Myocyte (in vitro differentiated cells): ENCODE data around the gene DNAH2. TPM values are rescaled to one million over a fixed set of nuclear protein-coding genes. Genes with fewer than 3 reads are reported as not detected.

ENCODE experiments used
- DNase-seq: peaks from one replicate; pipeline ENCODE4 v3.0.0-alpha.2; 2012; ENCODE audit warnings: low read depth
- total RNA-seq: library from RNA; depleted of rRNA; stranded (reverse); fragments of >200 nt; gene quantifications from 2 replicates; pipeline ENCODE4 v1.2.3, GENCODE V29; 2014

The DNAH2 gene
- total RNA-seq, 1 donor from 2014 or later, result 0.11 TPM

DNA sequence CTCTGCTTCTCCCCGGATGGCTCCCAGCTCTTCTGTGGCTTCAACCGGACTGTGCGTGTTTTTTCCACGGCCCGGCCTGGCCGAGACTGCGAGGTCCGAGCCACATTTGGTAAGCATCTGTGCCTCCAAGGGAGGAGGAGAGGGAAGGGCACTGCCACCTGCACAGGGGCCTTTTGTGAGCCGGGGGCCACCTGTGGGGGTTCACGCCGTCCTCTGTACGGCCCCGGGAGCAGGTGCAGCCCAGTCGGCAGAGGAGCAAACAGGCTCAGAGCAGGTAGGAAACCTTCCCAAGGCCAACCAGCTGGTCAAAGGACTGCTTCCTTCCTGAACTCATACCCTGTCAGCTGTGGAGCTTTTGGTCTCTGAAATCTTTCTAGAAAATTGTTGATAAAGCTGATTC lies 15.9 kb upstream of the DNAH2 start:
- no peak for DNase-seq

DNA sequence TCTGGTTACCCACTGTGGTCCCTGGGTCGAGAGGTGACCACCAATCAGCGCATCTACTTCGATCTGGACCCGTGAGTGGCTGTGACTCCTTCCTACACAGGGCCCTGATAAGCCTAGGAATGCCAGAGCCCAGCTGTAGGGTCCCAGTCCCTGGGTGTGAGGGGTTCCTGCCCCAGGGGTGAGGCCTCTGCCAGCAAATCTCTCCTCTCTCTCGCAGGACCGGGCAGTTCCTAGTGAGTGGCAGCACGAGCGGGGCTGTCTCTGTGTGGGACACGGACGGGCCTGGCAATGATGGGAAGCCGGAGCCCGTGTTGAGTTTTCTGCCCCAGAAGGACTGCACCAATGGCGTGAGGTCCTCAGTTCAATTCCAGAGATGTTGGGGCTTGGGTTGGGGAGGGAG lies 14.8 kb upstream of the DNAH2 start:
- DNase-seq, result no peak

DNA sequence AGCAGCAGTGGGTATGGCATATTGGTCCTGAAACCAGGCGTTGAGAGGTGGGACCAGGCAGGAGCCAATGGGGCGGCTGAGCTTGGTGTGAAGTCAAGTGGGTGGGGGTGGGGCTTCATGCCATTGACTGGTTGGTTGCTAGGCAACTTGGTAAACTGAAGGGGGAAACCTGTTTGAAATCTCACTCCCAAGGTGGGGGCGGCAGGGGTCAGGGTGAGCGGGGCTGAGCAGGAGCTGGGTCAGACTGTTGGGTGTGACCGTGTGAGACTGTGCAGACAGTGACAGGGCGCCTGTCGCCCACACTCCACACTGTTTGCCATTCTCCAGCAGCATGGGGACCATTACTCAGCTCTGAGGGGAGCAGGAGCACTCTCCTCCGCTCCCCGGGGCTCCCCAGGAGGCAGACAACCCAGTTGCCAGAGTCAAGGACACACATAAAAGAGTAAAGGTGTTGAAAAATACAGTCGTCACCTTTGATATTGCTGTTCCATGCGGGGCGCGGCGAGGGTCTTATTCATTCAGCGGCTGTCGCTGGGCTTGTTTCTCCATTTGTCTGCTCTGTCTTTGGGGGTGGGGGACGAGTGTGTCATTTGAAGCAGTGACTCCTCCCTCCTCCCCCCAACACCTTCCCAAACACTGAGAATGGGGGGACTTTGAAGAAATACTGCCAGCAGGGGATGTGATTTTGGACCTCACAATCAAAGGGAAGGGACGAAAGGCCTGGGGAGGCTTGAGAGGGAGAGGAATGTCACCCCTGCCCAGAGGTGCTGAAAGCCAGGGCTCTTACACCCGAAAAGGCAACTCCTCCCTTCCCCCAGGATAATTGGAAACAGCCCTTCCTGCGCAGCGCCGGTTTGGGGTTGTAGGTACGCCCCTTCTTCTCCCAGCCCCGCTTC lies 13.7 kb upstream of the DNAH2 start:
- DNase-seq, result no peak

DNA sequence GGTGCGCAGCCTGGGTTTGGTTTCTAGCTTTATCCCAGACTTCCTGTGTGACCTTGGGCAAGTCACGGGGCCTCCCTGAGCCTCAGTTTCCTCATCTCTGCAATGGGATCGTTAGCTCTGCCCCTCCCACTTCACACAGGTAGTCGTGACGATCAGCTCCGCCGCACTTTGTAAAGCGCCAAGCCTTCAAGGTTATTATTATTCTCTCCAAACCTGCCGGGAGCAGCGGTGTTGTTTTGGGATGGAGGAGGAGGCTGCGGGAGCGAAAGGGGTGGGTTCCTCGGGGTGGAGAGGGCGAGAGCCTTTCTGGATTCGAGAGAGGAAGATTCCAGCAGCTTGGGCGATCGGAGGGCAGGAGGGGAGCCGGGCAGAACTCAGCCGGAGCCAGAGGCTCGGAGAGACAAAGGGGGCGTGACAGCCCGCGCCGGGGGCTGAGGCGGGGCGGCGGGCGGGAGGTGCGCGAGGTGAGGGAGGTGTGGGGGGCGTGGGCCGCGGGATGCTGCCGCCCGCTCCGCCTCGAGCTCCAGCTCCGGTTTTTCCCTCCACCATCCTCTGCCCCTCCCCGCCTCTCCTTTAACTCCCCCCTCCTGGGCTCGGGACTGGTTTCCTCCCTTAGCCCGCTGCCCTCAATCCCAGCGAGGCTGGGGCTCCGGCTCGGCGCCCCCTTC lies 12.8 kb upstream of the DNAH2 start, which contains the start of gene EFNB3:
Gene EFNB3 (plus strand): TSS at position 602 of the 668 bp plus-strand sequence. CDS start 397 bp downstream, outside the sequence.
- DNase-seq, result no peak

DNA sequence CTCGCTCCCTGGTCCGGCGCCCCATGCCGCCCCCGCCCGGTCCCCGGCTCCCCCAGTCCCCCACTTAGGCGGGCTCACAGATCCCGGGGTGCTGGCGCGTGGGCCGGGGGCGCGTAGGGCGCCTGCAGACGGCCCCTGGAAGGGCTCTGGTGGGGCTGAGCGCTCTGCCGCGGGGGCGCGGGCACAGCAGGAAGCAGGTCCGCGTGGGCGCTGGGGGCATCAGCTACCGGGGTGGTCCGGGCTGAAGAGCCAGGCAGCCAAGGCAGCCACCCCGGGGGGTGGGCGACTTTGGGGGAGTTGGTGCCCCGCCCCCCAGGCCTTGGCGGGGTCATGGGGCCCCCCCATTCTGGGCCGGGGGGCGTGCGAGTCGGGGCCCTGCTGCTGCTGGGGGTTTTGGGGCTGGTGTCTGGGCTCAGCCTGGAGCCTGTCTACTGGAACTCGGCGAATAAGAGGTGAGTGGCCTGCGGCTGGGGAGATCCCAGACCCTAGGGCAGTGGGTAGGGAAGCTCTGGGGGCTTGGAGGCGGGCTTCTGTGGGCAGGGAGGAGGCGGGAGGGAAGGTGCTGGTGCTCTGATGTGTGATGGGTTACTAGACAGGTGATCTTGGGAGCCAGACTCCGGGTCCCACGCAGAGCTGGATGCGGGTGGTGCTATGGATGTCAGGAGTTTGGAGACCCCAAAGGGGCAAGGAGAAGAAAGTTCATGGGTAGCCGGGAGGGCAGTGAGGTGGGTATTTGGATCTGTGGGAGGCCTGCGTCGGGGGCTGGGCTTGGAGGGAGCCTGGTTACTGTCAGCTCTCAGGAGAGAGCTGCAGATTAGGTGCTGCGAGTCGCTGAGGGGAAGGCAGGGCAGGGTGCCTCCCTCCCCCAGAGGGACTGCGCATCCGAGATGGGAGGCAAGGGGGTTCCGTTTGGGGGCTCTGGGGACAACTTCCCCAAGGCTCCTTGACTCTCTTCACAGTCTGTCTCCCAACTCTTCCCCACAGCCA lies 12.0 kb upstream of the DNAH2 start:
- no peak for DNase-seq

DNA sequence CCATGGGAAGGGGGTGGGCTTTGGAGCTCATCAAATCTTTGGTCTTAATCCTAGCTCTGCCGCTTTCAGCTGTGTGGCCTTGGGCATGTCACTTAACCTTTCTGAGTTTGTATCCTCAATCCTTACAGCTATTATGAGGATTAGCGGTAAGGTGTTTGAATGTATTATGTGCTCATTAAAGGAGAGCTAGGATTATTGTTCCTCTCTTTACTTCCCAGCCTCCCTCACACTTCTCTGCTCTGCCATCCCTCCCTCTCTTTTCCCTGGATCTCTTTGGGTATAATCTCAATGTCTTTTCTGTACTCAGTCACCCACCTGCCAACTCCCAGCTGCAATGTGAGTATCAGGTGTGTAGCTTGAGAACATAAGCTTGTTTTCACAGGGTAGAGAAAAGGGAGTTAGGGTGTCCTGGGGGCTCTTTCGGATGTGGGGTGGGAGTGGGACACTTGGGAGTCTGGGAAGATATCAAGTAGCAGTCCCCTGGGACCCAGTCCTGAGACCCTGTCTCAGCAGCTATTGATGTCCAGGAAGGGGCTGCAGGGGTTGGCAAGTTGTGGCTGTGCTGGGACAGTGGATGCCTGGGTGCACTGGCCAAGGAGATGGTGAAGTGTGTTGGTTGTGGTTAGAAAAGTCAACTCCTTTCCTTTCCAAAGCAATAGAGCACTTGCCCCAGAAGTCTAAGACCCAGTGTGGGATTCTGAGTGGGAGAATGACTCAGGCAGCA lies 10.8 kb upstream of the DNAH2 start:
- no peak for DNase-seq

DNA sequence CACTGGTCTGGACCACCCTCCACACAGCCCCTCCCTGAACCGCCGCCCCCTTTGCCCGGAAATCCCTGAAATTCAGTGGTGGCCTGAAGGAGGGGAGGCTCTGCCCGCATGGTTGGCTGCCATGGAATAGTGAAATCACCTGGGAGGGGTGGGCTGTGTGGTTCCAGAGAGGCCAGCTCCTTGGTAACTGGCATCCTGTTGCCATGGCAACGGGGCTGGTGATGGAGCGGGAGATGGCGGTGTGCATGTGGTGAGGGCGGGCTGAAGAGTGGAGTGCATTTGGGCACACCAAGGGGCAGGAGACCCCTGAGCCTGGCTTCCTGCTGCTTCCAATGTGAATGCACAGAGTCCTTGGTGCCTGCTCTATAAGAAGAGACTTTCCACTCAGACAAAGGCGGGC lies 10.1 kb upstream of the DNAH2 start:
- DNase-seq, result no peak

DNA sequence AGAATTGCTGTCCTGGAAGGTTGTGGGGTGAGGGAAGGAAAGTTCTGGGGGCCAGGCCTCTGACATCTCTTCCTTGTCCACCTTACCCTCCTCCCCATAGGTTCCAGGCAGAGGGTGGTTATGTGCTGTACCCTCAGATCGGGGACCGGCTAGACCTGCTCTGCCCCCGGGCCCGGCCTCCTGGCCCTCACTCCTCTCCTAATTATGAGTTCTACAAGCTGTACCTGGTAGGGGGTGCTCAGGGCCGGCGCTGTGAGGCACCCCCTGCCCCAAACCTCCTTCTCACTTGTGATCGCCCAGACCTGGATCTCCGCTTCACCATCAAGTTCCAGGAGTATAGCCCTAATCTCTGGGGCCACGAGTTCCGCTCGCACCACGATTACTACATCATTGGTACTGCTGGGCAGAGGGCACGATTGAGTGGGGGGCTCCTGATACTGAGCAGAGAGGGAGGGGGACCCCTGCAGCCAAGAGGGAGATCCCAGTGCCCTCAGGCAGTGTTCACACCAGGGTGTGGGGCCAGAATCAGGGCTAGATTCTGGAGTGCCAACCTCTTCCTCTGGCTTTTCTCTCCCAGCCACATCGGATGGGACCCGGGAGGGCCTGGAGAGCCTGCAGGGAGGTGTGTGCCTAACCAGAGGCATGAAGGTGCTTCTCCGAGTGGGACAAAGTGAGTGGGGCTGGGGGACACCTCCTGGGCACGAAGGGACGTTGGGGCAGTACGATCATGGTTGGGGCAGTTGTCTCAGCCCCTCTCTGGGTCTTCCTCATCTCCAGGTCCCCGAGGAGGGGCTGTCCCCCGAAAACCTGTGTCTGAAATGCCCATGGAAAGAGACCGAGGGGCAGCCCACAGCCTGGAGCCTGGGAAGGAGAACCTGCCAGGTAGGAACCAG lies 9.4 kb upstream of the DNAH2 start:
- no peak for DNase-seq

DNA sequence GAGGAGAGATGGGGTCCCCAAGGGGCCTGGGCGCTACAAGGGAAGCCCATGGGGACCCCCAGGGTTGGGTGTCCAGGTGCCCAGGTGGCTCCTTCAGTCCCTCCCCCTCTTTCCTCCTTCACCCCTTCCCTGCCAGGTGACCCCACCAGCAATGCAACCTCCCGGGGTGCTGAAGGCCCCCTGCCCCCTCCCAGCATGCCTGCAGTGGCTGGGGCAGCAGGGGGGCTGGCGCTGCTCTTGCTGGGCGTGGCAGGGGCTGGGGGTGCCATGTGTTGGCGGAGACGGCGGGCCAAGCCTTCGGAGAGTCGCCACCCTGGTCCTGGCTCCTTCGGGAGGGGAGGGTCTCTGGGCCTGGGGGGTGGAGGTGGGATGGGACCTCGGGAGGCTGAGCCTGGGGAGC lies 8.5 kb upstream of the DNAH2 start:
- DNase-seq, result no peak

DNA sequence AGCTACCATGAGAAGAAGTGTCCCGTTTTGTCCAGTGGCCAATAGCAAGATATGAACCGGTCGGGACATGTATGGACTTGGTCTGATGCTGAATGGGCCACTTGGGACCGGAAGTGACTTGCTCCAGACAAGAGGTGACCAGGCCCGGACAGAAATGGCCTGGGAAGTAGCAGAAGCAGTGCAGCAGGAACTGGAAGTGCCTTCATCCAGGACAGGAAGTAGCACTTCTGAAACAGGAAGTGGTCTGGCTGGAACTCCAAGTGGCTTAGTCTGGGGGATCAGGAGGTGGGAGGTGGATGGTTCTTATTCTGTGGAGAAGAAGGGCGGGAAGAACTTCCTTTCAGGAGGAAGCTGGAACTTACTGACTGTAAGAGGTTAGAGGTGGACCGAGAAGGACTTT lies 7.2 kb upstream of the DNAH2 start:
- no peak for DNase-seq

DNA sequence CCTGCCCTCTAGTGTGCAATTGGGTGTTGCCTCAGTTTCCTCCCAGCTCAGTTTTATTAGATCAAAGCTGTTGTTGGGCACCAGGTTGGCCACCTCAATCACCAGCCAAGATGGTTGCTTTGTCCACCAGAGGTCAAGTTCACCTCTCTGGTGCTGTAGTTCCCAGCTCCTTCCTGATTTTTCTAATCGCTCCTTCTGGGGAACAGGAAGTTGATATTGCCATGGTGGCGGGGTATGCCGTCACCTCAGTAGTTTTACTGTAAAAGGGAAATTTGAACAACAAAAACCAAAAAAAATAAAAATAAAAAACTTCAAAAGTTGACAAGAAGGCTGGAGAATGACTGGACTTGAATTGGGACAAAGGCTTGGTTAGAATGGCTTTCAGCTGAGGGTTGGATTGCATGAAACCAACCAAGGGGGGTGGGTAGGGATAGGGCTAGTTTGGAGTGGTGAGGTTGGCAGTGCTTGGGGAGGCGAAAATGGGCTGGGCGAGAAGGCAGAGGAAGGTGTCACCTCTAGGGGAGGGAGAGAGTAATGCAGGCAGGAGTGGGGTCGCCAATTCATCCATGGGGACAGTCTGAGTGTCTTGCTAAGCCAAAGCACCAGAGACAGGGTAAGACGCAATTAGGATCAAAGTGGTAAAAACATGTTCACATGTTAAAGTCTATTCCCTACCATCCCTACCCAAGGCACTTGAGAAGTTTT lies 6.3 kb upstream of the DNAH2 start:
- no peak for DNase-seq

DNA sequence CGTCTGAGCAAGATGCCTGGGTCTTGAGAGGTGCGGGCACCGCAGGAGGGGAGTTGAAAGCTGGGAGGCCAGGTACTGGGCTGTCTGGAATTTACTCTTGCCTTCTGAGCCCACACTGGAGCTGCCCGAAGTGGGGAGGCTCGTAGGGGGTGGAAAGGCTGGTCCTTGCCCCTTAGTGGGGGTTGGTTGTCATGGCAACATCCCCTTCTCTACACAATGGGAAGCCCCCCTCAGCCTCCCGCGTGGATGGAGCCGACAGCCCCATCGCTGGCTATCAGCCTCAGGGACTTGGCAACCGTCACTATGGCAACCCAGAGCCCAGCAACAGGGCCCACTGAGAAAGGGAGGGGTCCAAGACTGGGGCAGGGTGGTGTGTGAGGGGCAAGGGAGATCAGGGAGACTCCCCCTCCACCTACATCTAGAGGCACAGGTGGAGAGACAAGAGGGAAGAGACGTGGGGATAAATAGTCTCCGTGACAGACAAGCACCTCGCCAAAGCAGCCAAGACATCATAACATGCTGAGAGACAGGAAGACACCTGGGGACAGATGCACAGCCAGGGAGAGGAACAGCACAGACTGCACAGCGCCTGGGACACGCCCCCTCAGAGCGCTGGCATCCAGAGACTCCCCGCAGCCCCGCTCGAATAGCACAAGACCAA lies 5.3 kb upstream of the DNAH2 start:
- no peak for DNase-seq

DNA sequence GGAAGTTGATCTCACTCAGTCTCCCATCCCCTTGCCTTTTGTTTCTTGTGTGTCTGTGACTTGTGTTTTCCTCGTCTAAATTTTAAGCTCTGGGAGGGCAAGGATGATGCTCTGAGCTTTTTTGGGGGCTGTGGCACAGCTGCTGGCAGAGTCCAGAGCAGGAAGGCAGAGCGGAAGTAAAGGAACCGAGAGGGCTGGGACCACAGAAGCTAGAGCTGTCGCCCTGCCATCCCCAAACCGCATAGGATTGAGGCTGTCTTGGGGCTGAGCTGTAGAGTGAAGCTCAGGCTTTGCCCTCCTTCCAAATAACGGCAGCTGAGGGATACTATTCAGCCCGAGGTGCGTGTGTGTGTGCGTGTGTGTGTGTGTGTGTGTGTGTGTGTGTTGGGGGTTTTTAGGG lies 3.8 kb upstream of the DNAH2 start:
- peak; percentile 59 for DNase-seq

DNA sequence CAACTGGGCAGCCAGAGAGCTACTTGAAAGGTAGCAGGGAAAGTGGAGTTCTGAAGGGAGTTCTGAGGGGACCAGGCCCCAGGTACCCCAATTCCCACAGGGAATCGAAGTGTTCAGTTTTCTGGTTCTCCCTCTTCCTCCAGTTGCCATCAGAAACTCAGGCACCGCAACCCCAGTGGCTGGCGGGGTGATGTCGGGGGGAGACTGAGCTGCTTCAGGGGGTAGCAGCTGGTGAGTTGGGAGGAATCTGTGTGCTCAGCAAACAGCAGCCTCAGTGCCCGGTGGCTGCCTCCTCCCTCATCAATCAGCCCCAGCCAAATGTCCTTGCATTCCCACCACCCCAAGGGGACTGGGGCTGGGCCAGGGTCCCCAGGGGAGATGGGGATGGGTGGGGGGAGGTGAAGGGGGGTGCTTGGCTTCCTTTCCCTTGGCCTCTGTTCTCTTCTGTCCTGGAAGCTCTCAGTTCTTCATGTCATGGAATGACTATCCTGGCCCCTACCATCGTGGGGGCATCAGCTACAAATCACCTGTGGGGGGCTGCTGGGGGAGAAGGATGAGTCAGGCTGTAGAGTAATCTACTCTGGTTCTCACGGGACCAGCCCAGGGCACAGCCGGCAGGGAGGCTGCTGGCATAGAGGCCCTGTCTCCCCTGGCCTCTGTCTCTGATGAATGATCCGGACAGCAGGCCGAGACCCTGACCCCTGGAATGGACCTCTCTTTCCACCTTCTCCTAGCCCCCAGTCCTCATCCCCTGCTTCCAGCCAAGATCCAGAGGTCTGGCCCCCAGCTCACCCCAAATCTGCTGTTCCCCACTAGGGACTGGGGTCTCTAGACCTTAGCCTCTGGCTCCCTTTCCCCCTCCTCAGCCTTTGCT lies 2.6 kb upstream of the DNAH2 start:
- DNase-seq, result no peak

DNA sequence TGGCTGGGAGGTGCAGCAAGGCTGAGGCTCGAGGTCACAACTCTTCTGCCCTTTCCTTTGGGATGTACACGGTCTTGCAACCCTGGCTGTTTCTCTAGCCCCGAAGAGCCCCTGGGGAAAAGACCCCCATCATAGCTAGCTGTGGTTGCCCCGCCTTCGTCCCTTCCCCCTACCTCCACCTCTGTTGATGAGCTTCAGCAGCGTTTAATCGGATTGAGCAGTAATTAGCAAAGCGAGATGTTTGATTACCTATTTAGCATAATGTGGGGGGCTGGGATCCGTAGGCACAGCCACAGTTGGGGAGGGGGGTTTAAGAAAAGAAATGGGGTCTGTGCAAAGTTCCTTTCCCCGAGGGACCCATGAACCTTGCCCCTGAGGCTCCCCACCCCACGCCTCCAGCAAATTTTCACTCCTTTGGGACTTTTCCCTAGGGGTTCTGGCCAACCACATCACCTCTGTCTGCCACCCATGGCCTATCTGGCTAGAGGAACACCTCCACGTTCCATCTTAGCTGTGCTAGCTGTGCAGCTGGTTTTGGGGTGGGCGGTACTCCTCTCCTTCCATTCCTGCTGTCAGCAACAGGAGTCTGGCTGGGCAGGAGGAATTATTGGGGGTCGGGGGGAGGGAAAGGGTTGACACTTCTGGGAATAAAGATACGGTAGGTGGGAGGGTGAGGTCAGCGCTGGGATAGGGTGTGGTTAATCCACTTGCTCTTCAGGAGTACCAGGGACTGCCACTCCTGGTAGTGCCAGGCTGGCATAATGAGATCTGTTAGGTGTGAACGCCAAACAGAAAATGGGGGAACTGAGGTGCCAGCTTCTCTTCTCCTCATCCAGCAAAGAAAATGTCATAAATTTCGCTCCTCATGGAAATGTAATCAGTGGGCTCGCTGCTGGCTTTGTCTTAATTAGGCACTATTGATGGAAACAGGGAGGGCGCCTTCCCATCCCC lies 1.3 kb upstream of the DNAH2 start:
- no peak for DNase-seq

DNA sequence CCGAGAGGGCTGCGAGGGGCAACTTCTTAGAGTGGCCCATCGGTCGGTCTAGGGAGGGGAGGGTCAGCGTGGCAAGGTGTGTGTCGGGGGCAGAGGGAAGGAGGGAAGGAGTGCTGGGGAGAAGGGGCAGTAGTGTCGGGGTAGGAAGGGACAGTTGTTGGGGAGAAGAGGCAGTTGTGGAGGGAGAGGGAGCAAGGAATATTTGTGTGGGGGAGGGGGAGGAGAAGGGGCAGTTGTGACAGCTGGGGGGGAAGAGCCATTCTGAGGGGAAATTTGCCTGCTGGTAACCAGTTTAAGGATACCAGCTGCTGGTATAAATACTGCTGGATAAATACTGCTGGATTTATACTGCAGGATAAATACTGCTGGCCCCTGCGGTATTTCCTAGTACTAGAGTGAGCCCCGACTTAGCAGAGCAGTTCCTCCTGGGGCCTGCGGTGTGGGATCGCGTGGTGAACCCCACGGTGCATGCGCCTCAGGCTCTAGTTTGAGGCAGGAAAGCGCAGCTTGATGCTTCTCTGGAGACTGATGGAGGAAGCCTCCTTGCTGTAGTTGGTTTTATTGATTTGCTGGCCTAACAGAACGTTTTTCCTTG lies 309 bp downstream of the DNAH2 start:
- no peak for DNase-seq
